Measurements from ENCODE around the gene USP10. TPM values are rescaled to one million over a fixed set of nuclear protein-coding genes. Genes with fewer than 3 reads are reported as not detected.

Gene USP10
- total RNA-seq, 1 donor from 2014 or later, result 33.7 TPM

DNA sequence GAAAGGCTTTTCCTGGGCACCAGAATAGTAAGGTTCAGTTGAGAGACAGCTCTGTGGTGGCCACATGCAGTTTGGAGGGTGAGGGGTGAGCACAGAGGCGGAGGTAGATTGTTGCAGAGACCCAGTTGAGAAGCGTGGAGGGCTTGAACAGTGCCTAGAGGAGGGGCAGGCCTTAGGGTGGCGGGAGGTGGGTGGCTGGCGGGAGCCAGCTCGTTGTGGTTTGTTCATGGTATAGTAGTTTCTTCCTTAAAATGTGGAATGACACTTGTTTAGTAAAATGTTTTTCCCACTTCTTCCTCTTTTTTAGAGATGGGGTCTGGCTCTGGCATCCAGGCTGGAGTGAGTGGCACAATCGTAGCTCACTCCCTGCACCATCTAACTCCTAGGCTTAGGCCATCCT is 14.2 kb downstream of the USP10 start:
- Histone ChIP-seq H3K4me3 (ENCODE audit: low read depth, low read length) (no peak overlapping the region), H3K27me3 (ENCODE audit: control insufficient read depth, insufficient read depth, low read length) (no peaks in the 10 kb centered on the region), H3K36me3 (ENCODE audit: control insufficient read depth, insufficient read depth, low read length) (peaks cover 1% of the 10 kb centered on the region)
- FAIRE-seq (no peak), DNase-seq (ENCODE audit: low read depth) (no peak)
- TF ChIP-seq, protein P1, sequence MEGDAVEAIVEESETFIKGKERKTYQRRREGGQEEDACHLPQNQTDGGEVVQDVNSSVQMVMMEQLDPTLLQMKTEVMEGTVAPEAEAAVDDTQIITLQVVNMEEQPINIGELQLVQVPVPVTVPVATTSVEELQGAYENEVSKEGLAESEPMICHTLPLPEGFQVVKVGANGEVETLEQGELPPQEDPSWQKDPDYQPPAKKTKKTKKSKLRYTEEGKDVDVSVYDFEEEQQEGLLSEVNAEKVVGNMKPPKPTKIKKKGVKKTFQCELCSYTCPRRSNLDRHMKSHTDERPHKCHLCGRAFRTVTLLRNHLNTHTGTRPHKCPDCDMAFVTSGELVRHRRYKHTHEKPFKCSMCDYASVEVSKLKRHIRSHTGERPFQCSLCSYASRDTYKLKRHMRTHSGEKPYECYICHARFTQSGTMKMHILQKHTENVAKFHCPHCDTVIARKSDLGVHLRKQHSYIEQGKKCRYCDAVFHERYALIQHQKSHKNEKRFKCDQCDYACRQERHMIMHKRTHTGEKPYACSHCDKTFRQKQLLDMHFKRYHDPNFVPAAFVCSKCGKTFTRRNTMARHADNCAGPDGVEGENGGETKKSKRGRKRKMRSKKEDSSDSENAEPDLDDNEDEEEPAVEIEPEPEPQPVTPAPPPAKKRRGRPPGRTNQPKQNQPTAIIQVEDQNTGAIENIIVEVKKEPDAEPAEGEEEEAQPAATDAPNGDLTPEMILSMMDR (IDR thresholded peaks at IDR 0.05; ENCODE audit: insufficient read depth, low read length, severe bottlenecking), result no peak

DNA sequence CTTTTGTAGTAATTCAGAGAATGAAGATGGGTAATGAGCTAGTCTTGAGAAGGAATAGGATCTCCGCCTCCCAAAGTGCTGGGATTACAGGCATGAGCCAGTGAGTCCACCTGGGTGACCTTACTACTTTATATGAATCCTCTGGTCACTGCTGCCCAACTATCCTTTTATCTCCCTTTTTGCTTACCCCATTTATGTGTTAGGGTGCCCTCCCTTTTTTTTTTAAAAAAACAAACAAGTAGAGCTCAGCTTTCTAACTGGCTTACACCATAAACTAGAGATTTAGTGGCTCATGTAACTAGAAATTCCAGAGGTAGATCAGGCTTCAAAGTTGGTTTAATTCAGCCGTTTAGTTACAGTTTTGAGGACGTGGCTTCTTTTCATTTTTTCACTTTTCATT is 15.6 kb downstream of the USP10 start:
- peaks cover 1% of the 10 kb centered on the region for H3K36me3 ChIP-seq (ENCODE audit: control insufficient read depth, insufficient read depth, low read length)
- H3K27me3 ChIP-seq (ENCODE audit: control insufficient read depth, insufficient read depth, low read length), result no peaks in the 10 kb centered on the region
- TF ChIP-seq, protein P1 (IDR thresholded peaks at IDR 0.05; ENCODE audit: insufficient read depth, low read length, severe bottlenecking), result no peak
- FAIRE-seq (no peak), DNase-seq (ENCODE audit: low read depth) (no peak)
- no peak overlapping the region for H3K4me3 ChIP-seq (ENCODE audit: low read depth, low read length)

DNA sequence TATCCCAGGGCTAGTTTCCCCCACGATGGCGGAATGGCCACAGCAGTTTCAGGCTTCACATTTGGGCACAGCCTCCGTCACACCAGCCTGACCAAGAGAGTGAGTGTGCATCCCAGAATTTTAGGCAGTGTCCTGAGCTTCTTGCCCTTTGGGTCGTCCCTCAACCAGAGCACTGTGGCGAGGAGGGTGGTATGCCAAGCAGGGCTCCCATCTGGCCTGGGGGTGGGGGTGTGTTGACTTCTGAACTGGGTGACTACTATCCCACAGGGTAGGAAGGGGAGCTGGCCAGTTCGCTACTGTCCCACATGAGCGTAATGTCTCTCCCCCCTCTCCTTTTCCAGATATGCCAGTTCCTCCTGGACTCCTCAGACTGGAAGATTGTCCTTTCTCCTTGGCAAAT is 16.1 kb downstream of the USP10 start:
- DNase-seq (ENCODE audit: low read depth) (no peak), FAIRE-seq (no peak)
- Histone ChIP-seq H3K4me3 (ENCODE audit: low read depth, low read length) (no peak overlapping the region), H3K36me3 (ENCODE audit: control insufficient read depth, insufficient read depth, low read length) (peaks cover 1% of the 10 kb centered on the region), H3K27me3 (ENCODE audit: control insufficient read depth, insufficient read depth, low read length) (no peaks in the 10 kb centered on the region)
- TF ChIP-seq, protein P1 (IDR thresholded peaks at IDR 0.05; ENCODE audit: insufficient read depth, low read length, severe bottlenecking), result no peak

DNA sequence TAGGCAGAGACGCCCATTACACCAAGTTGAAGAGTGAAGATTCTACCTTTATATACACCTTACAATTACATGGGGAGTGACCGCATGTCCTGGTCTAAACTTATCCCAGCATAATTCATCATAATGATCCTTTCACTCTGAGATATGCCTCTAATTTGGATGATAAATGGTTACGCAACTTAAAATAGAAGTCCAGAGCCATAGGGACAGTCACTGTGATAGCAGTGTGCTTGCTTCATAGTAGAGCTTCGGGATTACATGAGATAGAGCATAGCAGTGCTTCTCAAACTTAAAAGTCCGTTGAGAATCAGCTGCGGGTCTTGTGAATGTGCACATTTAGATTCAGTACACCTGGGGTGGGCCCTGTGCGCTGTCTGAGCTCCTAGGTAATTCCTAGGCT is 16.9 kb downstream of the USP10 start:
- TF ChIP-seq, protein P1 (IDR thresholded peaks at IDR 0.05; ENCODE audit: insufficient read depth, low read length, severe bottlenecking), result no peak
- FAIRE-seq (no peak), DNase-seq (ENCODE audit: low read depth) (no peak)
- H3K36me3 ChIP-seq (ENCODE audit: control insufficient read depth, insufficient read depth, low read length), result peaks cover 1% of the 10 kb centered on the region
- H3K27me3 ChIP-seq (ENCODE audit: control insufficient read depth, insufficient read depth, low read length), result no peaks in the 10 kb centered on the region
- H3K4me3 ChIP-seq (ENCODE audit: low read depth, low read length), result no peak overlapping the region

DNA sequence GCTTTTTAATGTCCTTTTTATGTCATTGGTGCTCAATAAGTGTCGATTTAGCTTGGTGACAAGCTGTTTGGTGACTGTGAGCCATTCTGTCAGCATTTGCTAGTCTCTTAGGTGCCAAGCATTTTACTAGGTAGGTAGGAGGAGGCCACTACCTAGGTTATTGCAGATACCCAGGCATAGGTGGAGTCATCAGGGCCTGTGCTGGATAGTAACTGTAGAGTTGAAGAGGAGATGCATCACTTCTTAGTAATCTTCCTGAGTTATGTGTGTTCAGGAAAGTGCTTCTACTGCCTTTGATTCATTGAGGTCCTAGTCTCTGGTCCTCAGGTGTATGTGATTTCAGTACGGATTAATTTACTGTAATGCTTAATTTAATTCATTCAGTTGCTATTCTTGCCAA is 17.7 kb downstream of the USP10 start:
- Histone ChIP-seq H3K4me3 (ENCODE audit: low read depth, low read length) (no peak overlapping the region), H3K27me3 (ENCODE audit: control insufficient read depth, insufficient read depth, low read length) (no peaks in the 10 kb centered on the region), H3K36me3 (ENCODE audit: control insufficient read depth, insufficient read depth, low read length) (no peaks in the 10 kb centered on the region)
- TF ChIP-seq, protein P1 (IDR thresholded peaks at IDR 0.05; ENCODE audit: insufficient read depth, low read length, severe bottlenecking), result no peak
- FAIRE-seq (no peak), DNase-seq (ENCODE audit: low read depth) (peak; percentile 72)

DNA sequence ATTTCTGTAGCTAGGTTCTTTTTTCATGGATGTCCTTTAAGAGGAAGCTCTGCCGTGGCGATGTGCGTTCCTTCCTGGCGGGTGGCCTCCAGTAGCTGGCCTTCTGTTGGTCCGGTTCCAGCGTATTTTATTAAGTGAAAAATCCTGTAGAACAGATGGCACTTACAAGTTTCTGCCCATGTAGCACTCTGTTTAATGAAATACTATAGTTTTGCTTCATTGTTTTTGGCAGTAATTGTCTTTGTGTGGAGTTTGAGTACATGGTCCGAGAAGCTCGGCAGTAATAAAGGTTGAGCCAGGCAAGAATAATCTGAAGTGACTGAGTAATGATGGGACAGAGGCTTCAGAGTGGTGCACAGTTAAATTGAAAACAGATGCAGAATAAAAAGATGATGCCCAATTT is 20.4 kb downstream of the USP10 start:
- no peak for FAIRE-seq
- Histone ChIP-seq H3K27me3 (ENCODE audit: control insufficient read depth, insufficient read depth, low read length) (no peaks in the 10 kb centered on the region), H3K4me3 (ENCODE audit: low read depth, low read length) (no peak overlapping the region), H3K36me3 (ENCODE audit: control insufficient read depth, insufficient read depth, low read length) (no peaks in the 10 kb centered on the region)
- DNase-seq (ENCODE audit: low read depth), result no peak
- TF ChIP-seq, protein P1 (IDR thresholded peaks at IDR 0.05; ENCODE audit: insufficient read depth, low read length, severe bottlenecking), result no peak

Measured in bronchial epithelial cell (primary cell).